ENCODE results near the gene RCOR3.

- TF ChIP-seq POLR2A (IDR thresholded peaks at IDR 0.05; ENCODE audit: low read depth, low read length) (no peak), CTCF (IDR thresholded peaks at IDR 0.05 in 2 of 3, conservative IDR thresholded peaks at IDR 0.05 in 1 of 3; ENCODE audit: control insufficient read depth in 2 of 3, extremely low read depth in 1 of 3, insufficient read depth in 1 of 3, low read depth in 3 of 3, low read length in 3 of 3) (no peak), YY1 (IDR thresholded peaks at IDR 0.05; ENCODE audit: low read depth, low read length) (no peak), REST (IDR thresholded peaks at IDR 0.05; ENCODE audit: low read depth, low read length) (no peak), CUX1 (IDR thresholded peaks at IDR 0.05; ENCODE audit: insufficient replicate concordance, low read depth, low read length) (no peak), CBX3 (IDR thresholded peaks at IDR 0.05; ENCODE audit: borderline replicate concordance, low read depth) (no peak)
These were observed 45.9 kb downstream of the RCOR3 start for GRCh38 chr1:211305044-211305443.

Measured in GM12878 (cell line).